CD4-positive, alpha-beta T cell treated with Interleukin-17A for 4 hours (primary cell): ENCODE results near the gene ACTRT2.

ENCODE experiments used
- DNase-seq: peaks from one replicate; pipeline ENCODE4 v3.0.0-alpha.2; 2020; ENCODE audit warnings: mixed read lengths

The ACTRT2 gene

GRCh38 chr1:3055051-3055450 lies 33.8 kb downstream of the ACTRT2 start:
- DNase-seq = no peak

DNA sequence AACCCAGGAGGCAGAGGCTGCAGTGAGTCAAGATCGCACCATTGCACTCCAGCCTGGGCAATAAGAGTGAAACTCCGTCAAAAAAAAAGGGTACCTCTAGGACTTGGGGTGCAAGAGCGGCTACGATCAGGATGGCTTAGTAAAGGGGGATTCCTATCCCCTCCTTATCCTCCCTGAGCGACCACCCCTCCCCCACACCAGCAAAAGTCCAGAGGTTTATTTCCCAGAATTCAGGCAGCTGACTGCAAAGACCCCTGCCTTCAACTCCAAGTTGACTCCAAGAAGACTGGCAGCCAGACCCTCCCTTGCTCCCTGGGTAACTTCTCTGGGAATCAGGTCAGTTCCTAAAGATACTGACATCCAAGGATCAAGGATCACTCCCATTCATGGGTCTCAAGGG lies 35.4 kb downstream of the ACTRT2 start:
- DNase-seq = no peak

- DNase-seq = no peak
Measured at GRCh38 chr1:3058263-3059030, 37.2 kb downstream of the ACTRT2 start.

GRCh38 chr1:3060127-3060526 lies 38.9 kb downstream of the ACTRT2 start:
- no peak for DNase-seq

DNA sequence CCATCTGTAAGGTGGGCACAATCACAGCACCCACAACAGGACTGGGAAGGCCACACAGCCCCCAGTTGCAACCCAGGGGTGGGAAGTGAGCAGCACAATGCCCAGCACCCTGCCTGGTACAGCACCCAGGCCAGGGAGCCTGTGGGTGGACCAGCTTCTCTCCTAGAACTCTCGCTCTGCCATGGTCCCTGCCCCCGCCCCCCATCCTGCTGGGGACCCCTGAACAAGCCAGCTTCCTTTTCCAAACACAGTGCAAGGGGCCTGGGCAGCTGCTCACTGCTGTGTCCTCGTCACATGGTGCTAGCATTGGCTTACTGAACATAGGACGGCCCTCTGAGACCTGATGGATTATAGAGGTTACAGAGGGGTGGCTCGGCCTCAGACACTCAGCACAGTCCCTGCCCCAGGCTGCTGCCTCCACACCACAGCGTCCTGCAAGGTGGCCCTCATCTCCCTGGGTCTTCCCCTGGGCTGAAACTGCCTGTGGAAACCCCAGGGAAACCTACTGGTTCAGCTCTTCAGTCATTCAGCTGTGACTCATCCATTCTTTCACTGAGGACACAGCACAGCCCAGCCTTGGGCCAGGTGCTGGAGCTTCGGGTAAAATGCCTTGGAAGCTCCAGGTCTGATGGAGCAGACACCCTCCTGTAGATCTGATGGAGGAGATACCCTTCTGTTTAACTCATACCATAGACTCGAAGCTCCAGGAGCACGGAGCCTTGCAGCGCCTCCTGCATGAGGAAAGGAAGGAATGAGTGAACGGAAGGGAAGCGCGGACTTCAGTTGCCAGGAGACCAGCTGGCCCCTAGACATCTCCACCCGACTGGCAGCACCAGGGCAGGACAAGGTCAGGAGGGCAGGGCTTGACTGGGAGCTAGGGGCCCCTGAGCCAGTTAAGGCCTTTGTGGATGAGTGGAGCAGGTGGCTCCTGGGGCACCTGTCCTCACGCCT lies 39.6 kb downstream of the ACTRT2 start:
- DNase-seq = no peak

- no peak for DNase-seq
Measured at GRCh38 chr1:3061566-3061965, 40.3 kb downstream of the ACTRT2 start.

DNA sequence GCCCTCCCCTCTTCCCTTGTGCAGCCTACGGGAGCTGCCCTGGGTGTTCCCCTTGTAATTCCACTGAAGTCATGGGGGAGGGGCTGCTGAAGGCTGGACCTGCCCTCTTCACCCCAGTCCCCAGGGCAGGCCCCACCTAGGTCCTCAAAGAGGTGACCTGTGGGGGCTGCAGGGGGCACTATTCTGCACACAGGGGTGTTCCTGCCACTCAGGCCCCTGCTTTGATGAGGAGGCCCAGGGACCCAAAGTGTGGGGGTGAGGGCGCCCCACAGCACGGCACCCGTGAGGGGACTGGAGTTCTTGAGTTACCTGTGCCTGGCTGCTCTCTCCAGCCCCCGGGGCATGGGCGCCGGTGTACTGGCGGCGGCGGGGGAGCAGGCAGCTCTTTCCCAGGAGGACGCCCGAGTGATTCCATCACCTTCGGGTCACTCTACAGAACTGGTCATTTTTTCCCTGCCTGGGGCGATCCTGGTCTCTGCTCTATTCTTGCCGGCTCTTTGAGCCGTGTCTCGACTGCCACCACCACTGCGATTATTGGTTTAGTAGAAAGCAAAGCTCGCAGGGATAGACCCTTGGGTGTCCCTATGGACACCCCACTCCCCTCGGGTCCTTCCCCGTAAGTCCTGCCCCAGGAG lies 40.8 kb downstream of the ACTRT2 start:
- no peak for DNase-seq

DNA sequence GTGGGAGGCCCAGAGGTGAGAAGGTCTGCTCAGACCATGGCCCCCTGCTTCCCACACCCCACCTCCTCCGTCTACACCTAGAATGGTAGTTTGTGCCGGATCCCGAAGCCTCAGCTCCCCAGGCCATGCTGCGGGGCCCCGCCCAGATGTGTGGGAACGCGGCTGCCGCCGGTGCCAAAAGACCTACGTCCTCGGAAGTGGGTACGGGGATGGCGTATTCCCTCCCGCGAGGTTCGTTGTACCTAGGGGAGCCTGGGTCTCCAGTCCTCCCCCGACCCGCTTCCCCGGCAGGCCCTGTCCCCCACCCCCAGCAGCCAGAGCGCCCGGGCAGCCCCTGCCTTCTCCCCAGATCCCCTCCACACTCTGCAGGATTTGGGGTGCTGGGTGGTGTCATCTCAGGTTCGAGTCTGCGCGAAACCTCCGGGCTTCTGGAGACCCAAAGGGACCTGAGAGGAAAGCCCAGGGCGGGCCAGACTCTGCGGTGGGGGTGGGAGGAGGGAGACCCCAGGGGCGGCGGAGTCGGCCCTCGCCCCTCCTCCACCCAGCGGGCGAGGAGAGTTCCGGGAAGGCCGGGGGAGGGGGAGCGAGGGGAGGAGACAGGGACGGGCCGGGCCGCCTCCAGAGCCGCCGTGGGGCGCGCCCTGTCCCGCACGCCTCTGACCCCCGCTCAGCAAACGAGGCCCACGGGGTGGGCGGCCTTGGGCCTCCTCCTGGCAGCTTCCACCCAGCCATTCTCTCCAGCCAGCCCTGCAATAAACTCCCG lies 41.5 kb downstream of the ACTRT2 start:
- DNase-seq = no peak

DNA sequence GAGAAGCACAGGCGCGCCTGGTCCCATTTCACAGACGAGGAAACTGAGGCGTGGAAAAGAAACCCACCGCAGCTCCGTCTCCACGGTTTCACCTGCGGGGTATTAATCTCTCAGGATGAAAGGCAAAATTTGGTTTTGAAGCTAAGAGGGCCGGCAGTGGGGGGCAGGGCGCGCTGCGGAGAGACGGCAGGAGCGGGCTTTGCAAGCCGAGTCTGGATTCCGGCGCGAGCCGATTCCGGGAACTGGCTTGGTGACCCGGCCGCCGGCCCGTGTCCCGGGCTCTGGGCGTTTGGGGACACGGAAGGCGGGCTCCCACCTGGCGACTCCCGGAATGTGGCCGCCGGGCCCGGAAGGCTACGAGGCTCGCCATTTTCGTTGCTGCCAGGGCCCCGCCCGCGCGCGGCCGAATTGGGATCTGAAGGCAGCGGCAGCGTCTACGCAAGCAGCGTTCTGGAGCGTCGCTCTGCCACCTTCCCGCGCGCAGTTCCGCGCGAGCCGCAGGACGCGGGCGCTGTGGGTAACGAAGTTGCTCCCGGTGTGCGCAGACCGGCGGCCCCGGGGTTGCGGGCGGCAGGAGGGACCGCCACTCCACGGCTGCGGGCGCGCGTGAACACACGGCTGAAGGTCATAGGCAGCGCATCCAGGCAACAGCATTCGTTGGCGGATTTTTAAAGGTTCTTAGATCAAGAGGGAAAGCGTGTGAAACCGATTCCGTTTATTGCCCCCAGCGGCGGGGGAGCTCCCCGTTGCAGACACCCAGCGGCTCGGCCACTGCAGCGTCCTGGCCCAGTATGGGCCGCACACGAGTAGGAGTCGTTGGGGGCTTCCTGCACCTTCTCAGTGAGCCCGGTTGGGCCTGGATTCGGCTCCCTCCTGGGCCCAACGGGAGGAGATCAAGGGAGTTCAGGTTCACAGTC lies 42.4 kb downstream of the ACTRT2 start:
- DNase-seq = no peak

GRCh38 chr1:3064296-3064850 lies 43.1 kb downstream of the ACTRT2 start:
- DNase-seq = no peak

DNA sequence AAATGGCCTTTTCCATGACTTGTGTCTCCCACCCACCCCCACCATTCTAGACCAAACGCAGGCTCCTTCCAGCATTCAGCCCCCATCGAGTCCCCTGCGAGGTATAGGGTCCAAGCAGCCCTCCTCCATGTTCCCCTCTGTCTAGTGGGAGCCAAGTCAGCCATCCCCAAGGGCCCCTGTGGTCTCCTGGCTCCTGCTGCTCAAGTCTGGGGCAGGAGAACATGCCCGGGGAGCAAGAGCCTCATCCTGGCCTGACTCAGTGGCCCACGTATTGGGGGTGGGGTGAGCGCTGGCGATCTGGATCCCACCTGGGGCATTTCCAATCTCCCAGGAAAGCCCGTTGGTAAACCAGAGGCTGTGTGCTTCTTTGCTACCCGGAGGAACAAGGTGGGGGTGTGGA lies 43.6 kb downstream of the ACTRT2 start:
- DNase-seq = no peak

DNA sequence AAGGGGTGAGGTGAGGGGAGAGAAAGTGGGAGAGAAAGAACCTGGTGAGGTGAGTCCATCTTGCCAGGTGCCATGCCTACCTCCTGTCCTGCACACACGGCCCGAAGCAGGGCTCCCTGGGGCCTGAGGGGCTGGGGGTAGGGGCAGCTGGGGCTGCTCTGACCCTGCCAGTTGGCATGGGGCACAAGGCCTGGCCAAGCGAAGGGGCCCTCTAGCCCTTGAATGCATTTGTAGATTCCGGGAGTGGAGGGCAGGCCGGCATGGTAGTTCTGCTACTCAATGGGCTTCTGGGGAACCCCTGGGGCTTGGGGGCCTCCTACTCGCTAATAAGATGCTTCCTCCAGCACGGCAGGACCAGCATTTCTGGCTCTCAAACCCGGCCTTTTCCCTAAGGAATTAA lies 44.1 kb downstream of the ACTRT2 start:
- no peak for DNase-seq

DNA sequence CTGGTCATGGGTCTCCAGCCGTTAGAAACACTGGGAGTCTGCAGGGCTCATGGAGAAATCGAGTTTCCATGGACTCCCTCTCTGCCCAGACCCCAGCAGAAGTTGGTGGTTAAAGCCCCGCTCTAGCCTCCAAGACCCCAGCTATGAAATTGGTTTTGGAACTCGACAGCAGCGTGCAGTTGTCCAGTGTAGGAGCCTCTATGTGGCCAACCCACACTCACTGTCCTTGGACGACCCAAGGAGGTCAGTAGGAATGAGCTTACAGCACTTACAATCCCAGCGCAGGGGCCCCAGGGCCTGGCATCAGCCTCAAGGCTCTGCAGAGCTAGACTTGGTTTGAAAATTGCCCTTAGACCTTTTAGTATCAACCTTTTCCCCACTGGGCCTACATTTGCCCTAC lies 44.5 kb downstream of the ACTRT2 start:
- no peak for DNase-seq

DNA sequence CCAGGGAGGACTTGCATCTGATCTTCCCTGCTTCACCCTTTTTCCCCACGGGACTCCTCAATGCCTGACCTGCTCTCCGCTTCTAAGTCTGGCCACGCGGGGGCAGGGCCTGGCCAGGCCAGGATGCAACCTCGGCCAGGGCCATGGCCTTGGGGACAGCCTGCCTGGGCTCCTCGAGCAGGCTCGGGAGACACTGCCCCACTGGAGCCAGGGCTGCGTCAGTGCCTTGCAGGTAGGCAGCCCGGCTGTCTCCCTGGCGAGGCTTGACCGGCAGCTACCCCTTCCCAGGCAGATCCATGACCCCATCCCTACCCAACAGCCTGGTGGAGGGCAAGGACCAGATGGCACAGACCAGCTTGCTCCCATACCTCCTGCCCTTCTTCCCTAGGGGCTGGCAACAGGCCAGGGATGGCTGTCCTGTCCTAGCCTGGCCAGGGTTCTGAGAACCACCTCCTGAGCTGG lies 45.0 kb downstream of the ACTRT2 start:
- no peak for DNase-seq

GRCh38 chr1:3066826-3067225 lies 45.6 kb downstream of the ACTRT2 start:
- DNase-seq = no peak

DNA sequence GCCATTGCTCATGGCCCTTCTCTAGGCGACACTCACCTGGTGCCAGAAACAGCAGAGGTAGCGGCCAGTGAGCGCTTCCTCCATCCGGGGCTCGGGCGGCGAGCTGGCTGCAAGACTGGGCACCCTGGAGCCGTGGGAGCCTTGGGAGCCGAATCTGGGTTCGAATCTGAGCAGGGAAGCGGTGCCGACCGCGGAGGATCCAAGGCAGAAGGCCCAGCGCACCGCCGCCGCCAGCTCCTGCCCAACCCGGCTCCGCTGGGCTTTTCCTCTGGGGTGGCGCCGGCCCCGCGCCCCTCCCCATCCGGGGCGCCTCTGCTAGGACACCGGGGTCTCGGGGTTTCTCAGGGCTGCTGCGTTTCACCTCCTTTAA lies 46.0 kb downstream of the ACTRT2 start:
- DNase-seq = no peak

- DNase-seq = no peak
Measured at GRCh38 chr1:3067671-3068563, 46.6 kb downstream of the ACTRT2 start.

DNA sequence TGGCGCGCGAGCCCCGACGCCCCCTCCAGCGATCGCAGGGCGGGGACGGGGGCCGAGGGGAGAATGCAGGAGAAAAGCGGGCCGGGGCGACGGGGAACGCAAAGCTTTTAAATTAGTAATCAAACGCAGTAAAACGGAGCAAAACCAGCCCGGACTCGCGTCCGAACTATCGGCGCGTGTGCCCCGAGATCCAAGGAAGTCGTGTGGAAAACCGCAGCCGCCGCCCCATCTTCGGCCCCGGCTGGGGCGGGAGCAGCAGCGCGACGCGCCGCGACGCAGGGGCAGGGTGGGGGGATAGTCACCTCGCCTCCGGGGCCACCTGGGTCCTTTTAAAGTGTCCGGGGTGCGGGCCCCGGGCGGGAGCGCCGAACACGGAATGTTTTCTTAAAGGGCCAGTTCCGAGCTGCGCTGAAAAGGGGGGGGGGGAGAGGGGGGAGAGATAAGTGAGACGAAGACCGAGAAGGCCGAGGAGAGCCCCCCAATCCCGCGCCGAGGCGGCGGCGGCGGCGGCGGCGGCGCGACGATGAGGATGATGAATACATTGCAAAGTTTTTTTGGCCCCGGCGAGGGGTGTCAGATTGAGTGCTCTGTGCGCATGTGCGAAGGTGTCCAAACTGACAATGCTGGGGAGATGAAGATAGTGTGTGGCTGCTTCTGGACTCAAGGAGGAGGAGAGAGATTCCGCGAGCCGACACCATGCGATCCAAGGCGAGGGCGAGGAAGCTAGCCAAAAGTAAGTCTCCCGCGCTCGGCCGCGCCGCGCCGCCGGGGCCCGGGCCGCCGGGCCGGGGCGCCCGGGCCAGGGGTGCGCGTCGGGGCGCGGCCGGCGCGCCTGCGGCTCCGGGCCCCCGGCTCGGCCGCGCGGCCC lies 47.5 kb downstream of the ACTRT2 start, which contains the start of gene PRDM16:
Gene PRDM16, plus strand, starts transcription at position 640 of the 868 bp plus-strand sequence. Its CDS starts 57 bp downstream, at position 697.
- DNase-seq = peak; percentile 22
